ENCODE measurements around the gene PAWR.

GRCh38 chr12:79595273-79595672, 95.5 kb downstream of the PAWR start:
- no peak for TF ChIP-seq FOXO4 (CRISPR knock-in tag; IDR thresholded peaks at IDR 0.05)
- no peak for TF ChIP-seq SMARCC2 (IDR thresholded peaks at IDR 0.05; ENCODE audit: low read depth)
- TF ChIP-seq ZKSCAN8 (CRISPR knock-in tag; IDR thresholded peaks at IDR 0.05): no peak
- TF ChIP-seq RAD51 (IDR thresholded peaks at IDR 0.05; ENCODE audit: borderline replicate concordance, low read depth): no peak
- no peak for TF ChIP-seq SPI1 (IDR thresholded peaks at IDR 0.05; ENCODE audit: borderline replicate concordance, low read depth, low read length)

Data from K562 (cell line).